Motor neuron (in vitro differentiated cells): ENCODE measurements around the gene ZP2. TPM values are rescaled to one million over a fixed set of nuclear protein-coding genes. Genes with fewer than 3 reads are reported as not detected.
"Not testable (repeated sequence)": the region's sequence is repeated elsewhere in the genome, so short reads cannot be mapped to it uniquely, and the experiment has no call there.

ENCODE experiments used
- ATAC-seq, 8 experiments: fragments of 200-7000 bp; cut with Tn5 transposase; replicated peaks in 6 of 8; 2 replicates each; pipeline ENCODE4 v1.8.0; 2021; ENCODE audit warnings: mild to moderate bottlenecking in 8 of 8, moderate library complexity in 8 of 8
- H3K27ac ChIP-seq, 2 donors: fragments of 250-450 bp; sonication (Bioruptor Pico); 2 replicates each; pipeline ENCODE4 v1.9.0; 2021; ENCODE audit warnings: antibody characterized with exemption in 2 of 2, mild to moderate bottlenecking in 2 of 2, moderate library complexity in 1 of 2
- H3K4me1 ChIP-seq, 2 donors: fragments of 250-450 bp; sonication (Bioruptor Pico); replicated peaks in 1 of 2; 2 replicates each; pipeline ENCODE4 v1.6.1; 2021; ENCODE audit warnings: antibody characterized with exemption in 2 of 2, mild to moderate bottlenecking in 2 of 2, moderate library complexity in 1 of 2
- H3K4me3 ChIP-seq, 5 donors: fragments of 250-450 bp; sonication (Bioruptor Pico); 2 replicates each; pipeline ENCODE4 v1.9.0; 2021; ENCODE audit warnings: antibody characterized with exemption in 5 of 5, mild to moderate bottlenecking in 5 of 5, moderate library complexity in 4 of 5
- WGBS, 10 experiments: fragments of 450-650 bp; shearing (Covaris generic); methylation state at CpG; one replicate each; pipeline ENCODE4 v1.0.0; 2022; 5-methylcytosine and 5-hydroxymethylcytosine counted together
- in situ Hi-C, 9 experiments: fragments of 400-800 bp; cut with MboI; loops; one replicate each; pipeline ENCODE4 v1.15.0; 2021; ENCODE audit warnings: low sequenced_read_pairs in 9 of 9, low pct_unique_long_range_greater_than_20kb in 2 of 9; ENCODE audit not compliant: unreplicated experiment in 9 of 9
- total RNA-seq, 8 experiments: library from RNA; unstranded; fragments of 300-600 nt; gene quantifications; 2 replicates each; pipeline versions ENCODE4 v1.2.3 to v1.2.4, GENCODE V29; 2022

ZP2 gene
- not detected for total RNA-seq

- Histone ChIP-seq H3K4me3 (no peak within 1 kb of the TSS), H3K27ac (no peak within 1 kb of the TSS), H3K4me1 (no peaks in the 10 kb centered on the region)
- 44 to 100% (median 81%) methylated on average over 2 to 4 of the region's 5 CpGs; no CpG with 5 or more reads in 5 of the 10 experiments for WGBS, 10 experiments
- in situ Hi-C loops, result no loop called here
- ATAC-seq, result no peak
Measured at GRCh38 chr16:21211486-21211885, at the start of gene ZP2. Gene ZP2 (minus strand): TSS chr16:21211574. CDS start chr16:21211547, 27 bp downstream.

GRCh38 chr16:21257284-21257683 lies 45.9 kb upstream of the ZP2 start:
- Histone ChIP-seq H3K27ac (no peak overlapping the region), H3K4me1 (peaks cover 0 to 5% of the 10 kb centered on the region in 2 donors), H3K4me3 (no peak overlapping the region)
- in situ Hi-C loops, result no loop called here
- no peak for ATAC-seq
- 79 to 100% (median 90%) methylated on average over 1 to 4 of the region's 4 CpGs; no CpG with 5 or more reads in 5 of the 10 experiments for WGBS, 10 experiments

GRCh38 chr16:21256636-21257035 lies 45.3 kb upstream of the ZP2 start:
- Histone ChIP-seq H3K4me1 (peaks cover 0 to 5% of the 10 kb centered on the region in 2 donors), H3K4me3 (no peak overlapping the region), H3K27ac (no peak overlapping the region)
- in situ Hi-C loops, result no loop called here
- 33 to 100% (median 81%) methylated on average over 1 to 2 of the region's 2 CpGs for WGBS, 10 experiments
- ATAC-seq, result no peak

GRCh38 chr16:21253470-21253869 lies 42.1 kb upstream of the ZP2 start:
- in situ Hi-C loops, result no loop called here
- WGBS, 10 experiments, result 36 to 100% (median 83%) methylated on average over 1 to 3 of the region's 3 CpGs; no CpG with 5 or more reads in 1 of the 10 experiments
- no peaks in the 10 kb centered on the region for H3K4me1 ChIP-seq

GRCh38 chr16:21250072-21250923 lies 38.9 kb upstream of the ZP2 start:
- ATAC-seq, result no peak
- 27 to 78% (median 60%) methylated on average over 1 to 12 of the region's 15 CpGs for WGBS, 10 experiments
- Histone ChIP-seq H3K27ac (no peak overlapping the region), H3K4me3 (no peak overlapping the region), H3K4me1 (no peaks in the 10 kb centered on the region)
- in situ Hi-C loops, result no loop called here

More at GRCh38 chr16:21253470-21253869, 42.1 kb upstream of the ZP2 start:
- no peak overlapping the region for H3K27ac ChIP-seq
- no peak for ATAC-seq
- H3K4me3 ChIP-seq, result no peak overlapping the region

- WGBS, 10 experiments, result 0 to 76% (median 69%) methylated on average over 1 to 4 of the region's 4 CpGs; no CpG with 5 or more reads in 4 of the 10 experiments
- H3K27ac ChIP-seq, H3K4me1 ChIP-seq, ATAC-seq, H3K4me3 ChIP-seq, in situ Hi-C loops: not testable (repeated sequence)
Measured at GRCh38 chr16:21248179-21248578, 36.8 kb upstream of the ZP2 start.

- ATAC-seq, result no peak
- Histone ChIP-seq H3K4me1 (no peaks in the 10 kb centered on the region), H3K27ac (no peak overlapping the region), H3K4me3 (no peak overlapping the region)
- 0 to 100% (median 85%) methylated on average over 2 to 6 of the region's 7 CpGs; no CpG with 5 or more reads in 1 of the 10 experiments for WGBS, 10 experiments
- in situ Hi-C loops, result no loop called here
Measured at GRCh38 chr16:21244518-21245215, 33.3 kb upstream of the ZP2 start.

- WGBS, 10 experiments, result 0 to 100% (median 36%) methylated on average over 1 to 2 of the region's 2 CpGs
- Histone ChIP-seq H3K4me3 (no peak overlapping the region), H3K4me1 (no peaks in the 10 kb centered on the region), H3K27ac (no peak overlapping the region)
- in situ Hi-C loops, result no loop called here
- ATAC-seq, result no peak
Measured at GRCh38 chr16:21242756-21243155, 31.4 kb upstream of the ZP2 start.

GRCh38 chr16:21239646-21240045 lies 28.3 kb upstream of the ZP2 start:
- WGBS, 10 experiments, result 43 to 95% (median 80%) methylated on average over 1 to 4 of the region's 4 CpGs
- in situ Hi-C loops, result no loop called here
- Histone ChIP-seq H3K4me3 (no peak overlapping the region), H3K27ac (no peak overlapping the region), H3K4me1 (no peaks in the 10 kb centered on the region)
- no peak for ATAC-seq

- Histone ChIP-seq H3K27ac (no peak overlapping the region), H3K4me1 (no peaks in the 10 kb centered on the region), H3K4me3 (no peak overlapping the region)
- ATAC-seq, result no peak
- 0 to 88% (median 60%) methylated on average over 1 to 5 of the region's 5 CpGs; no CpG with 5 or more reads in 3 of the 10 experiments for WGBS, 10 experiments
- in situ Hi-C loops, result no loop called here
Measured at GRCh38 chr16:21236831-21237230, 25.5 kb upstream of the ZP2 start.

- ATAC-seq, result no peak
- Histone ChIP-seq H3K4me1 (no peaks in the 10 kb centered on the region), H3K27ac (no peak overlapping the region), H3K4me3 (no peak overlapping the region)
- WGBS, 10 experiments, result 0 to 80% (median 50%) methylated on average over 1 to 3 of the region's 3 CpGs; no CpG with 5 or more reads in 1 of the 10 experiments
- in situ Hi-C loops, result no loop called here
Measured at GRCh38 chr16:21235199-21235585, 23.8 kb upstream of the ZP2 start.

- in situ Hi-C loops, result no loop called here
- H3K4me3 ChIP-seq, result no peak within 1 kb of the TSS
- no peaks in the 10 kb centered on the region for H3K4me1 ChIP-seq
- 37 to 91% (median 79%) methylated on average over 1 to 7 of the region's 11 CpGs; no CpG with 5 or more reads in 1 of the 10 experiments for WGBS, 10 experiments
- H3K27ac ChIP-seq, result no peak within 1 kb of the TSS
- no peak for ATAC-seq
Measured at GRCh38 chr16:21233521-21234150, 22.3 kb upstream of the ZP2 start, which contains the start of gene ANKS4B. Gene ANKS4B (plus strand): TSS chr16:21233699. CDS start chr16:21233738, 39 bp downstream.

- no peak for ATAC-seq
- no peak overlapping the region for H3K27ac ChIP-seq
- no peak overlapping the region for H3K4me3 ChIP-seq
- in situ Hi-C loops, result no loop called here
- no peaks in the 10 kb centered on the region for H3K4me1 ChIP-seq
- 43 to 100% (median 94%) methylated on average over 1 of the region's 1 CpG; no CpG with 5 or more reads in 4 of the 10 experiments for WGBS, 10 experiments
Measured at GRCh38 chr16:21233045-21233520, 21.7 kb upstream of the ZP2 start.
